HFFc6 (cell line): Measurements from ENCODE around the gene KCNQ1. TPM values are rescaled to one million over a fixed set of nuclear protein-coding genes. Genes with fewer than 3 reads are reported as not detected.

ENCODE experiments used
- DNase-seq: peaks from one replicate; pipeline ENCODE4 v3.0.0-alpha.2; 2018
- H3K27ac Mint-ChIP-seq: 2 replicates; pipeline ENCODE4 v1.8.0; 2020; ENCODE audit warnings: mild to moderate bottlenecking, mixed read lengths
- H3K27me3 Mint-ChIP-seq: 2 replicates; pipeline ENCODE4 v1.8.0; 2021; ENCODE audit warnings: mild to moderate bottlenecking, moderate library complexity, mixed read lengths; ENCODE audit not compliant: insufficient read depth
- H3K36me3 Mint-ChIP-seq: 2 replicates; pipeline ENCODE4 v1.8.0; 2021; ENCODE audit warnings: low read depth, mixed read lengths
- H3K4me1 Mint-ChIP-seq: 2 replicates; pipeline ENCODE4 v1.8.0; 2020; ENCODE audit warnings: low read depth, mixed read lengths
- H3K4me3 Mint-ChIP-seq: 2 replicates; pipeline ENCODE4 v1.8.0; 2020; ENCODE audit warnings: mild to moderate bottlenecking, moderate library complexity, mixed read lengths
- H3K9me3 Mint-ChIP-seq: 2 replicates; pipeline ENCODE4 v1.8.0; 2020; ENCODE audit warnings: mild to moderate bottlenecking, mixed read lengths
- total RNA-seq, 6 experiments: library from RNA; stranded (reverse); fragmentation: NEBNext Ultra II Directional; extraction: Animal tissue kit (Norgen Biotek cat#: 25700); gene quantifications; 2 replicates in 1 of 6; 3 replicates in 5 of 6; pipeline ENCODE4 v1.2.3, GENCODE V29; 2021
- TF ChIP-seq, protein P1 (sequence below): fragments of 200-600 bp; sonication (generic); IDR thresholded peaks from 2 replicates; pipeline ENCODE4 v1.5.0; 2021; ENCODE audit warnings: antibody characterized with exemption, mild to moderate bottlenecking

The KCNQ1 gene
- total RNA-seq, 6 experiments from 2014 or later: not detected

DNA sequence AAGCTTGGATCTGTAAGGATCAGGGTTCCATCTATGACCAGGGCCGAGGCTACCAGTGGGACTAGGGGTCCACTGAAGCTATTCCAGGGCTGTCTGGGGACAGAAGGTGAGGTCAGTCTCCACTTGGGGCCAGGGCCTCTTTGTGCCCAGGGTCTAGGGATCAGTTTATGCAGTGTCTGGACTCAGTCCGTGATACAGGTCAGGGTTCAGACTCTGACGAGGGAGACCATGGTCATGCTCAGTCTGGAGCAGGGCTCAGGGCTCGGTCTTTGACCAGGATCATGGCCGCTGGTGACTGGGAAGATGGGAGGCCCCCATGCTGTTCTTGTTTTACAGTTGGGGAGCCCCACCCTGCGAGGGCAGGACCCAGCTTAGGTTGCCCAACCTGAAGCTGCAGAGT is 32.5 kb upstream of the KCNQ1 start:
- no peaks in the 10 kb centered on the region for H3K36me3 Mint-ChIP-seq
- H3K4me3 Mint-ChIP-seq: no peak overlapping the region
- no peak for DNase-seq
- H3K4me1 Mint-ChIP-seq: no peaks in the 10 kb centered on the region
- peaks cover 18% of the 10 kb centered on the region for H3K27me3 Mint-ChIP-seq
- TF ChIP-seq, protein P1, sequence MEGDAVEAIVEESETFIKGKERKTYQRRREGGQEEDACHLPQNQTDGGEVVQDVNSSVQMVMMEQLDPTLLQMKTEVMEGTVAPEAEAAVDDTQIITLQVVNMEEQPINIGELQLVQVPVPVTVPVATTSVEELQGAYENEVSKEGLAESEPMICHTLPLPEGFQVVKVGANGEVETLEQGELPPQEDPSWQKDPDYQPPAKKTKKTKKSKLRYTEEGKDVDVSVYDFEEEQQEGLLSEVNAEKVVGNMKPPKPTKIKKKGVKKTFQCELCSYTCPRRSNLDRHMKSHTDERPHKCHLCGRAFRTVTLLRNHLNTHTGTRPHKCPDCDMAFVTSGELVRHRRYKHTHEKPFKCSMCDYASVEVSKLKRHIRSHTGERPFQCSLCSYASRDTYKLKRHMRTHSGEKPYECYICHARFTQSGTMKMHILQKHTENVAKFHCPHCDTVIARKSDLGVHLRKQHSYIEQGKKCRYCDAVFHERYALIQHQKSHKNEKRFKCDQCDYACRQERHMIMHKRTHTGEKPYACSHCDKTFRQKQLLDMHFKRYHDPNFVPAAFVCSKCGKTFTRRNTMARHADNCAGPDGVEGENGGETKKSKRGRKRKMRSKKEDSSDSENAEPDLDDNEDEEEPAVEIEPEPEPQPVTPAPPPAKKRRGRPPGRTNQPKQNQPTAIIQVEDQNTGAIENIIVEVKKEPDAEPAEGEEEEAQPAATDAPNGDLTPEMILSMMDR: no peak
- H3K9me3 Mint-ChIP-seq: no peaks in the 10 kb centered on the region
- H3K27ac Mint-ChIP-seq: no peak overlapping the region

DNA sequence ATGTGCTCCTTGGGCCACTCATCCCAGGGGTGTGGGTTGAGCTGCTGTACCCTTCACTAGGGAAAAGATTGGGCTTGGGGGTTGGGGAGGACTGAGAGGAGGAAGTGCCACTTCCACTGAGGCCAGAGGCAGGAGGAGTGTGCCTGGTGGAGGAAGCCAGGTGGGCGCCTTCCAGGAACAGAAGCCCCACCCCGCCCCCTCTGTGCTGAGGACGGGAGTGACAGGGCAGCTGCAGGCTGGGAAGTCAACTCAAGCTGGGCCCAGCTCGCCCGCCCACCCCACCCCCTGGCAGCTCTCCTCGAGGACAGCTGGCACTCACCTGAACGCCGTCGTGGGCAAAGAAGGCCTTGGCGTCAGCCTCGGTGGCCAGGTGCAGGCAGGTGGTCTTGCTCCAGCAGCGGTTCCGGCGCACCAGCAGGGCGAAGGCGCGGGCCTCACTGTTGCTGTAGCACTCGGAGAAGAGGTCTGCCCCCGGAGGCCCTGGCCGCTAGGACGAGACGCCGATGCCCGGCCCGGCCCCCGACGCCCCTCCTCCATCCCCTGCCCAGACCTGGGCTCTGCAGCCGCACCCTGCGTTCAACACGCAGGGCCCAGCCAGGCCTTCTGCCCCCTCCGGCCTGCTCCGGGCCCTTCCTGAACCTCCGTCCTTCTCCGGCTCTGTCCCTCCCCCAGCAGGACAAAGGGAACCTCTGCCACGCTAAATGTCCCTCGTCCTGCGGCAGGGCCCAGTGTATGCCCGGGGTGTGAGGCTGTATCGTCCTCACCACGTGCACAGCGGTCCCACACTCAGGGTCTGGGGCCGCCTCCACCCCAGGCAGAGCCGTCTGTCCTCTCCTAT is 30.8 kb upstream of the KCNQ1 start:
- Mint-ChIP-seq H3K4me1 (no peaks in the 10 kb centered on the region), H3K4me3 (no peak overlapping the region), H3K36me3 (no peaks in the 10 kb centered on the region), H3K27ac (no peak overlapping the region), H3K9me3 (no peaks in the 10 kb centered on the region), H3K27me3 (peaks cover 11% of the 10 kb centered on the region)
- TF ChIP-seq, protein P1: no peak
- DNase-seq: no peak

DNA sequence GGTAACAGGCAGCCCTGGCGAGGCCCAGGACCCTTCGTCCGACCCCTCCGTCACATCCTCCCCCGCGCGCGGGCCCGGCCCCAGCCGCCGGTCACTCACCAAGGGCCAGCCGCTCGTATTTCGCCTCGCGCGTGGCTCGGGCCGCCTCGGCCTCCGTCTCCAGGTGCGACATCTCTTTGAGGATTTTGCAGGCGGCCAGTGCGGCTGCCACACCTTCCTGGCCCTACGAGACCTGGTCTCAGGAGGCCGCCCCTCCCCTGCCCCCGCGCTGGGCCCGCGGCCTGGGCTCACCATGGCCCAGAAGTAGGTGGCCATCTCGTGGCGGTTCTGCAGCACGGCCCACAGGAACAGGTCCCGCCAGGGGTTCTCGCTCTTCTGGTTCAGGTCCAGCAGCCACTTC is 30.2 kb upstream of the KCNQ1 start:
- H3K36me3 Mint-ChIP-seq: no peaks in the 10 kb centered on the region
- no peaks in the 10 kb centered on the region for H3K4me1 Mint-ChIP-seq
- peaks cover 9% of the 10 kb centered on the region for H3K27me3 Mint-ChIP-seq
- no peaks in the 10 kb centered on the region for H3K9me3 Mint-ChIP-seq
- DNase-seq: no peak
- no peak overlapping the region for H3K4me3 Mint-ChIP-seq
- TF ChIP-seq, protein P1: no peak
- no peak overlapping the region for H3K27ac Mint-ChIP-seq

DNA sequence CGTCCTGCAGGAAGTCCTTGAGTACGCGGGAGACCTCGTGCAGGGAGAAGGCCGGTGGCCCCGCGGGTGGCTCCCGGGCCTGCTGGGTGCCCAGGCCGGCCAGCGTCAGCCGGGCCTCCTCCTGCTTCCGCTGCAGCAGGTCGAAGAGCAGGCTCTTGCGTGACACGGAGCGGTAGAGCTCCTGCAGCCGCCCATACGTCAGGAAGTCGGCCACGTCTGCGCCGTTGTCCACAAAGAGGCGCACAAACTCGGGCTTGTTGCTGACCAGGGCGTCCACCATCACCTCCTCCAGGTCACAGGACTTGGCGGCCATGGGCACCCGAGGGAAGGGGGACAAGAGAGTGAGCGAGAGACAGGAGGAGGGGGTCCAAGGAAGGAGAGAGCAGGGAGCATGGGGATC is 29.6 kb upstream of the KCNQ1 start:
- TF ChIP-seq, protein P1: no peak
- peaks cover 9% of the 10 kb centered on the region for H3K27me3 Mint-ChIP-seq
- no peak for DNase-seq
- H3K36me3 Mint-ChIP-seq: no peaks in the 10 kb centered on the region
- H3K27ac Mint-ChIP-seq: no peak overlapping the region
- H3K9me3 Mint-ChIP-seq: no peaks in the 10 kb centered on the region
- no peak overlapping the region for H3K4me3 Mint-ChIP-seq
- H3K4me1 Mint-ChIP-seq: no peaks in the 10 kb centered on the region

DNA sequence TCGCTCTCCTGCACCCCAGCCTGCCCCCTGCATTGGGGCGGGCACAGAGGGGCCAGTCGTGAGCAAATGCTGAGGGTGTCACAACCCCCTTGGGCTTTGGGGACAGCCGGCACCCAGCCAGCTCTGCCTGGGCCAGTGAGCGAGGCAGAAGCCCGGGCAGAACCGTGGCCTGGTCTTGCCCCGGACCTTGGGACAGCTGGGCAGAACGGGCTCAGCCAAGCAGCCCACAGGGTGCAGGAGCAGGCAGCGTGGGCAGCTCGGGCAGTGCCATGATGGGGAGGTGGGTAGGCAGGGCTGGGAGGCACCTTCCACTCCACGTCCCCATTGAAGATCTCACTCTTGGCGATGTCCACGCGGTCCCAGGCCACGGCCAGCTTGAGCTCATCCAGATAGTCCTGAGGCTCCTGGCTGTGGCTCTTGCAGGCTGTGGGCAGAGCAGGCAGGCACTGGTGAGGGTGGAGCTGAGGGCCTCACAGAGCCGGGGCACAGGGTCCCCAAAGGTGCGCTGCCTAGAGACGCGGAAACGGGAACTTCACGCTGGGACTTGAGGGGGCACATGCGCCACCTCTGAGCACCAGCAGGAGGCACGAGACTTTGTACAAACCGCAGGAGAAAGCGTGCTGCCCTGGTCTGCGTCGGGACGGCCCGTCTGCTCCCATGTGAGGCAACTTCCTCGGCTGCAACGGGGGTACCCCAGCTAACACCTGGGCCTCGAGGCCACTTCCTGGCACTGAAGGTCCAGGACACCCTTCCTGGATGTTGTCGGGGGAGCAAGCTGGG is 29.0 kb upstream of the KCNQ1 start:
- no peak for DNase-seq
- peaks cover 9% of the 10 kb centered on the region for H3K27me3 Mint-ChIP-seq
- TF ChIP-seq, protein P1: peak; percentile 38; the same call in 1 of the 2 replicates

More for the DNA sequence above, 29.0 kb upstream of the KCNQ1 start:
- H3K27ac Mint-ChIP-seq: no peak overlapping the region
- no peaks in the 10 kb centered on the region for H3K9me3 Mint-ChIP-seq
- no peak overlapping the region for H3K4me3 Mint-ChIP-seq
- no peaks in the 10 kb centered on the region for H3K4me1 Mint-ChIP-seq
- H3K36me3 Mint-ChIP-seq: no peaks in the 10 kb centered on the region
